ENCODE data around the gene FNDC3B.

GRCh38 chr3:172302203-172302602 is 262.8 kb downstream of the FNDC3B start:
- TF ChIP-seq CTCF (IDR thresholded peaks at IDR 0.05) = no peak
- TF ChIP-seq POLR2A (IDR thresholded peaks at IDR 0.05) = no peak
- TF ChIP-seq POLR2AphosphoS5 (IDR thresholded peaks at IDR 0.05; ENCODE audit: insufficient read depth in 1 of 2, low read depth in 1 of 2) = no peak

All from vagina (tissue), 2 donors.